Measurements from ENCODE around the gene HK3.
"Not testable (repeated sequence)": the region's sequence is repeated elsewhere in the genome, so short reads cannot be mapped to it uniquely, and the experiment has no call there.

The HK3 gene

GRCh38 chr5:176881021-176881749 is 18.0 kb downstream of the HK3 start:
- DNase-seq: no peak

- DNase-seq: no peak
Measured at GRCh38 chr5:176880366-176881020, 18.7 kb downstream of the HK3 start.

GRCh38 chr5:176879663-176880361 is 19.3 kb downstream of the HK3 start:
- no peak for DNase-seq

GRCh38 chr5:176878906-176879662 is 20.1 kb downstream of the HK3 start:
- no peak for DNase-seq

- DNase-seq: no peak
Measured at GRCh38 chr5:176878463-176878862, 20.7 kb downstream of the HK3 start.

- DNase-seq: no peak
Measured at GRCh38 chr5:176877793-176878331, 21.3 kb downstream of the HK3 start.

GRCh38 chr5:176876506-176877431 is 22.4 kb downstream of the HK3 start:
- no peak for DNase-seq

GRCh38 chr5:176875783-176876505 is 23.2 kb downstream of the HK3 start:
- DNase-seq: no peak

GRCh38 chr5:176875014-176875550 is 24.1 kb downstream of the HK3 start:
- no peak for DNase-seq

GRCh38 chr5:176874198-176874780 is 24.9 kb downstream of the HK3 start:
- no peak for DNase-seq

GRCh38 chr5:176873541-176874172 is 25.5 kb downstream of the HK3 start:
- DNase-seq: no peak

- not testable (repeated sequence) for DNase-seq
Measured at GRCh38 chr5:176873011-176873410, 26.1 kb downstream of the HK3 start.

GRCh38 chr5:176872586-176872985 is 26.6 kb downstream of the HK3 start:
- DNase-seq: not testable (repeated sequence)

- not testable (repeated sequence) for DNase-seq
Measured at GRCh38 chr5:176870644-176871043, 28.5 kb downstream of the HK3 start.

- no peak for DNase-seq
Measured at GRCh38 chr5:176870110-176870591, 29.0 kb downstream of the HK3 start.

- DNase-seq: no peak
Measured at GRCh38 chr5:176869501-176870109, 29.5 kb downstream of the HK3 start.

GRCh38 chr5:176868731-176869130 is 30.4 kb downstream of the HK3 start:
- no peak for DNase-seq

- DNase-seq: no peak
Measured at GRCh38 chr5:176868126-176868525, 31.0 kb downstream of the HK3 start.

GRCh38 chr5:176866707-176867310 is 32.3 kb downstream of the HK3 start:
- DNase-seq: no peak
